NCI-H510A treated with DMSO at 0.1 percent for 48 hours (cell line): ENCODE results near the gene GPR75.

Experiments
- DNase-seq: peaks from one replicate; lab custom pipeline; 2025; lab: John Stamatoyannopoulos, UW

Gene GPR75

DNA sequence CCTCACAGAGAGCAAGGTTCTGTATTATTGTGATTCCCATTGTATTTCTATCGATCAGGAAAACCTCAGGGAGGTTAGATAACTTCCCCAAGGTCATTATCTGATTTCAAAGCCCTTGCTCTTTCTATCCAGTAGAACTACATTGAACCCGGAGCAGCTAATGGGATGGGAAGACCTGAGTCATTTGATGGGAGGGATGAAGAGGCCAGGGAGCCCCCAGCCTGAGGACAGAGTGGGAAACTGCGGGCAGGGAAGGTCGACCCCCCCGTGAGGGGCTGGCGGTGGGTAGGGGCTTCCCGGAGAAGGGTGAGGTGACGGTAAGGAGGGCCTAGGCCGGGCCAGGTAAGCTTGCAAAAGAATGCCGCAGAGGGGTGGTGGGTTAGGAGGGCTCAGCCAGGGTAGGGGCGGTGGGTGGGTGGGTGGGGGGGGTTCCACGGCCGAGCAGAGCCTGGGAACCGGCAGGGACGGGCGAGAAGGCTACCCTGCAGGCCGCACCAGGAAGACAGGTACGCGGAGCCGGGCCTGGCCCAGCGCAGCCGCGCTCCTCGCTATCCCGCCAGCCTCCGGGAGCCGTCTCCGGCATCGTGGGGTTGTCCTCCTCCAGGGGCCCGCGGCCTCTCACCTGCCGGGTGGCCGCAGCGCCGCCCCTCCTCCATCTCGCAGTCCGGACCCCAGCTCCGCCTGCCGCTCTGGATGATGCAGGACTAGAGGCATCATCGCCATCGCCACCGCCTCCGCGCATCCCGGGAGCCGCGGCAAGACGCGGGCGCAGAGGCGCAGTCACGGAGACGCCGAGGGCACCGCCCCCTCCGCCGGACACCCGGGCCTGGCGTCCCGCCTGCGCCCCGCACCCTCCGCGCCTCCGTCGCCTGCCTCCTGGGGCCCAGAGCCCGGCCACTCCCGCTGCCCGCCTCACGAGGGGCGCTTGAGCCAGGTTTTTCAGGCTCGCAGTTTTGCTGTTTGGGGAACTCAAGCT, at the start of gene GPR75:
TSS of gene GPR75 (minus strand) at position 762 of the 976 bp plus-strand sequence. CDS start 5,211 bp downstream, outside the sequence.
- no peak for DNase-seq

DNA sequence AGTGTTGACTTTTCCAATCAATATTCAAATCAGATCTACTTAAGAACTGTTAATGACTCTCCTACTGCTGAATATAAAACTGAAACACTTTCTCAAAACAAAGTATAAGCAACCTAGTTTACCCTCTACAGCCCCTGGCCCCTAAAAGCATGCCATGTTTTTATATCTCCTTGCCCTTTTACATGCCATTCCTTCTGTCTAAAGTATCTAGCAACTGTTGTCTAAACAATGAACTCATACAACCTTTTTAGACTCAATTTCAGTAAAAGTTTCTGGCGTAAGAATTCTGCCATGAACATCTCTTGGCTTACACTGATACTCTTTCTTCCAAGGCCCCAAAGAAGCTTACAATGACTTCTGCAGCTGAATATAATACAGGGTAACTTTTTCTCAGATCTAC, 47.8 kb upstream of the GPR75 start:
- no peak for DNase-seq

DNA sequence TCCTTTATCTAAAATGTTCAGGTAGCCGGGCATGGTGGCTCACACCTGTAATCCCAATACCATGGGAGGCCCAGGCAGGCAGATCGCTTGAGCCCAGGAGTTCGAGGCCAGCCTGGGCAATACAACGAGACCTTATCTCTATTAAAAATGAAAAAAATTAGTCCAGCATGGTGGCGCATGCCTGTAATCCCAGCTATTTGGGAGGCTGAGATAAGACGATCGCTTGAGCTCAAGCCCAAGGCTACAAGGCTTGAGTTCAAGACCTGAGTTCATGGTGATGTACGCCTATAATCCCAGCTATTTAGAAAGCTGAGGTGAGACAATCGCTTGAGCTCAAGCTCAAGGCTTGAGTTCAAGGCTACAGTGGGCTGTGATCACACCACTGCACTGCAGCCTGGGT, 45.6 kb upstream of the GPR75 start:
- DNase-seq: no peak

DNA sequence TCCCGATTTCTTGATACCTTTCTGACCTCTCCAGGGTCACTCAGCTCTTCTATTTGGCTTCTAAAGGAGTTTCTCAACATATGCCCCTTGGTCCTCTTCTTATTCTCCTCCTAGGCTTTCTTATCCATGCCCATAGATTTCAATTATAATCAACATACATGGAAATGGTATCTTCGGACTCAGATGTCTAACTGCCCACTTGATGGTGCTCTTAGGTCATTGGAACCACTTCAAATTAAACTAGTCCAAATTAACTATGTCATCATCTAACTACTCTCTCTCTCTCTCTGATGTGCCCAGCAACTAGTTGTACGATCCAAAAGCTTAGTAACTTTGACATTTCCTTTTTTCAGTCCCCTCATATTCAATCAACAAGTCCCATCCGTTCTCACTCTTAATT, 43.2 kb upstream of the GPR75 start:
- no peak for DNase-seq

DNA sequence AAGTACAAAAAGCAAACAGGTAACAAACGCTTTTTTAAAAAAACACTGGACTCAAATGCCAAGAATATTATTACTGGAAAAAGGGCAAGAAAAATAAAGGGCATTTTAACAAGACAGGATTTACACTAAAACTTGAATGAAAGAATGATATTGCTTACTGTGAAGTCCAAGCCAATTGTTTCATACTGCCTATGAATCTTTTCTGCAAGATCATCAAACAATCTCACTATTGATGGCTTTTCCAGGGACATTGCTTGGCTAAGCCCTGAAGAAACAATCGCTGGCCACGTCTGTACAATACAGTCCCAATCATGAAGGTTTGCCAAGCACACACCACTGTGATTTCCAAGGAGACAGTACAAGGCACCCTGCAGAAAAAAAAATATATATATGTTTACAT, 41.4 kb upstream of the GPR75 start:
- DNase-seq: no peak

DNA sequence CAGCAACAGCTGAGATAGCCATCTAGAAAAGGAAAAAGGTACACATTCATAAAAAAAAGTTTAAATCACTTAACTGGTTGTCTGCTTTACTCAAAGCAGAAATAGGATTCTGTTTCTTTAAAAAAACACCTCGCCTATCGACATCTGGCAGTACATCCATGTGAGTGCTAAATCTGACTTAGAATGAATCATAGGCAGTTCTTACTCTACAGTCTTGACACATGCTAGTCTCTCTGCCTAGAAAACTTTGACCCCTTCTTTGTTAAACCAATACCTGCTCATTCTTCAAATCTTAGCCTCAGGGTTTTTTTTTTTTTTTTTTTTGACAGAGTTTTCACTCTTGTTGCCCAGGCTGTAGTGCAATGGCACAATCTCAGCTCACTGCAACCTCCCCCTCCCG, 37.1 kb upstream of the GPR75 start:
- DNase-seq: no peak

DNA sequence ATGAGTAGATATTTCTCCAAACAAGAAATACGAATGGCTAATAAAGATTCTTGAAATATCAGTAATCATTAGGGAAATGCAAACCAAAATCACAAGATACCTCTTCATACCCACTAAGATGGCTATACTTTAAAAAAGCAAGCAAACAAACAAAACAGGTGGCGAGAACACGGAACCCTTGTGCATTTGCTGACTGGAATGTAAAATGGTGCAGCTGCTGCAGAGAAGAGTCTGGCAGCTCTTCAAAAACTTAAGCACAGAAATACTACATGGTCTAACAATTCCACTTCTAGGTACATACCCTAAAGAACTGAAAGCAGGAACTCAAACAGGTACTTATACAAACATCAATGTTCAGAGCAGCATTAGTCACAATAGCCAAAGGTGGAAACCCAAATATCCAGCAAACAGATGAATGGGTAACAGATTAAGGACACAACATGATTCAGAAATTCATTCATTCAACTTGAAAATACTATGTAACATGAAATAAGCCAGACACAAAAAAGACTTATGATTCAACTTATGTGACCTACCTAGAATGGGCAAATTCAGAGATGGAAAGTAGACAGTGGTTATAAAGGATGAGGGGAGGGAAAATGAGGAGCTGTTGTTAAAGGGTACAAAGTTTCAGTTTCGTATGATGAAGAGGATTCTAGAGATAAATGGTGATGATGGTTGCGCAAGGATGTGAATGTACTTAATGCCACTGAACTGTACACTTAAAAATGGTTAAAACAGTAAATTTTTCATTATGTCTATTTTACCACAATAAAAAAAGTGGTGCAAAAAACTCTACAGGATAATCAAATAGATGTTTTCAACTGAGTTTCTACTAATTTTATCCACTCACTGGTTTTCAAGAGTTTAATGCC, 26.9 kb upstream of the GPR75 start:
- no peak for DNase-seq

DNA sequence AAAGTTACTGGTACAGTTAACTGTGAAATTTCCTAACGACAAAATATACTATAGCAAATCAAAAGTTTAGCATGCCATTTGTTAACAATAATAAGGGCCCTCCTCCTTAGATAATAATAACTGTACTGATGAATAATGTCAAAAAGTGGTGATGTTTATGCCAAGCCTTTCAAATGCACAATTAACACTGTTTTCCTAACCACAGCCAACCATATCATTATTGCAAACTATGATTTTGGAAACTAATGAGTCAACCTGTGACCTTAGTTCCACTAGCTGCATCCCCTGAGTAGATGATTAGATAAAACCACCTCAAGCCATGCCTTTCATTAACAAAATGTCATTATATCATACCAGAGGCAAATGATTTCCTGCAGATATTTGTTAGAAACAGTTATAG, 25.1 kb upstream of the GPR75 start:
- DNase-seq: no peak

DNA sequence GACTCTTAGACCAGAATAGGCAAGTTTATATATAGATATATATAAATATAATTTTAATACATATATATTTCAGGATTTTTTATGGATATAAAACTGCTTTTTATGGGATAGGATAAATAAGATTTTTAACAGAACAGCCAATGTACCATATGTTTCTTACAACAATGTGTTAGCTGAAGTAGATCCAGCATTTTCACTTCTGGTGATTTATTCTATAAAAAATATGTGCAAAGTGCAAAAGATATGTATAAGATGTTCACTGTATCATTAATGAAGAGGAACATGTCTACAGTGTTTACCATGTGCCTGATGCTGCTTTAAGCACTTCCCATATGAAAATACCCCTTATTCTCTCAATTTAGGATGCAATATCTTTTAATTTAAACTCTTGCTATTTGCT, 22.2 kb upstream of the GPR75 start:
- no peak for DNase-seq

DNA sequence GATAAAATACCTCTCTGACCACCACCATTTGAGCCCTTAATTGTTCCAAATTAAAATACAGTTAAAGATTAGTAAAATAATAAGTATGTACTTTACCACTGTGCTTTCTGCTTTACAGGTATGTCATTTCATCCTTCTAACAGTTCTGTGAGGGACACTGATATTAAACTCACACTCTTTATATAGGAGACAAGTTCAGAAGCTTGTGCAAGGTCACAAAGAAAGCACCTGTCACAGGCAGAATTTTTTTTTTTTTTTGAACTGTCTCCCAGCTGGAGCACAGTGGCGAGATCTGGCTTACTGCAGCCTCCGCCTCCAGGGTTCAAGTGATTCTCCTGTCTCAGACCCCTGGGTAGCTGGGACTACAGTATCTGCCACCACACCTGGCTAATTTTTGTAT, 21.6 kb upstream of the GPR75 start:
- DNase-seq: no peak

DNA sequence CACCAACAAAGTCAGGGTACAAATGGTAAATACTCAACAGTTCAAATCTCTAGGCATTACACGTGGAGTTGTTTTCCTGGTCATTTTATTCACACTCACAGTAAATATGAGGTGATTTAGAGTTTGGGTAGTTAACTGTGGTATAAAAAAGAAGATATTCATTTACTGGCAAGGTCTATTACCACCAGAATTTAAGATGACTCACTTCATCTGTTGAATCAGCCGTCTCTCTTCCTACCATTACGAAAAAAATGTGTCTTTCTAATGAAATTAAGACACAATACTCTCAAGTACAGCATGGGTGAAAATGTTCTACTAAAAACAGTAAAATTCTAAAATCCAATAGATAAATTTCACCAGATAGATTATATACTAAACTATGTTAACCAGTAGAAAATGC, 21.0 kb upstream of the GPR75 start:
- no peak for DNase-seq

DNA sequence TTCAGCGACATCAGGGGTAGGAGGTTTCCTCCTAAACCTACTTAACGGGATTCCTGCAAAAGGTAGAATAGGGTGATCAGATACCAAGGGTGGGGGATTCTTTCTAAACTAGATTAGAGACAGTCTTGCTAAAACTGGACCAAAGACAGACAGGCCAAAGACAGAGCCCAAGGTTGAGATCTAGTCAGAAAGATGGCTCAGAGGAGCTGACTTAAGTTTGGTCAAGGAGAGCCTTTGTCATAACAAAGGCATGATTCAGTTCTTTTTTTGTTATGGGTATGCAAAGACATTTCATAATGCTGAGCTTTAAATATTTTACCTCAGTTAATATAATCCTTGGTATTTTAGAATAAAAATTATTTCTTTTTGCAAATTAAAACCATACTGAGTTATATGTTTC, 17.8 kb upstream of the GPR75 start:
- no peak for DNase-seq

DNA sequence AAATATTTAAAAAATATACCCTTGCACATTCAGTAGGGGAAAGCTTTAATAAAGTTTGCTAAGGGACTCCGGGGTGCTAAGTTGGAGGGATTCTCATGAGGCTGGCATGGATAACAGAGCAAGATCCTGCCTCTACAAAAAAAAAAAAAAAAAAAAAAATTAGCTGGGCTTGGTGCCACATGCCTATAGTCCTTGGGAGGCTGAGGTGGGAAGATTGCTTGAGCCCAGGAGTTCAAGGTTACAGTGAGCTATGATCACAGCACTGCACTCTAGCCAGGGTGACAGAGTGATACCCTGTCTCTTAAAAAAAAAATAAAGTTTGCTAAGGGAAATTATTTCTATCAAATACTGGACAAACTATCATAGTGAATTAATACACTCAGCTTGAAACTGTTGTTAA, 17.3 kb upstream of the GPR75 start:
- no peak for DNase-seq

DNA sequence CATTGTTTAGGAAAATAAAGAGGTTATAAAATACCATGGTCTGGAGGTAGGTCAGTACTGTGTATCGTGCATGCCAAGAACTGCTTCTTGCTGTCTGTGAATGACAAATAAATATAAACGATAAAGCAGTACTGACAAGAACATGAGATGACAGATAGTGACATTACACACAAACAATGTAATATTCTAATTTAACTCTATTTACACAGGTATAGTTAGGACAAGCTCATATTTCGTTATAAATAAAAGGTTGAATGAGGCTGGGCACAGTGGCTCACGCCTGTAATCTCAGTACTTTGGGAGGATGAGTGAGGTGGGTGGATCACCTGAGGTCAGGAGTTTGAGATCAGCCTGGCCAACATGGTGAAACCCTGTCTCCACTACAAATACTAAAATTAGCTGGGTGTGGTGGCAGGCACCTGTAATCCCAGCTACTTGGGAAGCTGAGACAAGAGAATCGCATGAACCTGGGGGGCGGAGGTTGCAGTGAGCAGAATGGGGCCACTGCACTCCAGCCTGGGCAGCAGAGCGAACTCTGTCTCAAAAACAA, 14.7 kb upstream of the GPR75 start:
- no peak for DNase-seq

DNA sequence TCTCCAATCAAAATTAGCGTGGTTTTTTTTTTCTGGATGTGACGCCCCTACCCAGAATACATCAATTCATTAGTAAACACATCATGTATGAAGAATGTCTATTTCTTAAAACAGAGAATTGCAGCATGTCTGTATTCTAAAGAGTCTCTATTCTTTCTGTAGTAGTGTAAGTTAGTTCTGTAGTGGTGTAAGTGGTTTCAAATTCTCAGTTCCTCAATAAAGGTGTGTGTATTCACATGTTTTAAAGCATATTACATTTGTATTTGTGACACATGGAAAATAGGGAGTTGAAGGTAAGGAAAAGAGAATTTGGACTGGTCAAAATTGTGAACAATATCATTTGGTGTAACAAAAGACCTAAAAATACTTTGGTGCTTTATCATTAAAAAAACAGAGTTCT, 8.0 kb upstream of the GPR75 start:
- DNase-seq: no peak

DNA sequence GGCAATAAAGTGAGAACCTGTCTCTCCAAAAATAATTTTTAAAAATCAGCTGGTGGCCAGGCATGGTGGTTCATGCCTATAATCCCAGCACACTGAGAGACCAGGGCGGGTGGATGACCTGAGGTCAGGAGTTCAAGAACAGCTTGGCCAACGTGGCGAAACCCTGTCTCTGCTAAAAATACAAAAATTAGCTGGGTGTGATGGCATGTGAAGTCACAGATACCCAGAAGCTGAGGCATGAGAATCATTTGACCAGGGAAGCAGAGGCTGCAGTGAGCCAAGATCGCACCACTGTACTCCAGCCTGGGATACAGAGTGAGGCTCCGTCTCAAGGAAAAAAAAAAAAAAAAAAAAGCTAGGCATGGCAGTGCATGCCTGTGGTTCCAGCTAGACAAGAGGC, 7.4 kb upstream of the GPR75 start:
- DNase-seq: no peak

DNA sequence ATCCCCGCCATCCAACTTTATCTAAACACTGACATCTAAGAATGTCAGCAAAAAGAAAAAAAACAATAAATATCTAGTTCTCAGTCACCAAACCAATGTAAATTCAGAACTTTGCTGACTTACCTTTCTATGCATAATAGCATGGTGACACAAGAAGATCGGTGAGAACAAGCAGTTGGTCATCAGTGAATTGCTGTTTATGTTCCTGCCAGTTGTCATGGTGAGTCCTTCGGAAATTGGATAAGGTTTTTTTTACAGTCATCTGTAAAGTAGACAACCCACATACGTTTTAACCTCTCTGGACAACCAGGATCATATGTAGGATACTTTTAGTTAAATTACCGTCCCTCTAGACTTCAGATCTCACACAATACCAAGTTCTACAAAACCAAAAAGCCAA, 6.2 kb upstream of the GPR75 start:
- no peak for DNase-seq

DNA sequence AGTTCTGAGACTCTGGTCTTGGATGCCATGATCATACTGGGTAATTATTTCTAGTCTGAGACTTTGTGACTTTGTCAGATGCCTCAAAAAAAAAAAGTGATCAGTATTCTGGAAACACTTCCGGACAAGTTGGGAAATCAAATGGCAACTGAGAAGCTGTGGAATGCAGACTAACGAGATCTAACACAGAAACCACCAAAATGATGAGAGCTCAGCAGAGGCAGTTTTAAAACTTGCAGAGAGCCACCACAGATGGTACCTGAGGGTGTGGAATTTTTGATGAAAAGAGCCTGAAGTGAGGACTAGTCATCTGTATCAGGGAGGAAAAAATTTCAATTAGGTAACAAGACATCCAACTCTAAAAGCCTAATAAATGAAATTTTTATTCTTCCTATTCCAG, 5.5 kb upstream of the GPR75 start:
- DNase-seq: no peak

DNA sequence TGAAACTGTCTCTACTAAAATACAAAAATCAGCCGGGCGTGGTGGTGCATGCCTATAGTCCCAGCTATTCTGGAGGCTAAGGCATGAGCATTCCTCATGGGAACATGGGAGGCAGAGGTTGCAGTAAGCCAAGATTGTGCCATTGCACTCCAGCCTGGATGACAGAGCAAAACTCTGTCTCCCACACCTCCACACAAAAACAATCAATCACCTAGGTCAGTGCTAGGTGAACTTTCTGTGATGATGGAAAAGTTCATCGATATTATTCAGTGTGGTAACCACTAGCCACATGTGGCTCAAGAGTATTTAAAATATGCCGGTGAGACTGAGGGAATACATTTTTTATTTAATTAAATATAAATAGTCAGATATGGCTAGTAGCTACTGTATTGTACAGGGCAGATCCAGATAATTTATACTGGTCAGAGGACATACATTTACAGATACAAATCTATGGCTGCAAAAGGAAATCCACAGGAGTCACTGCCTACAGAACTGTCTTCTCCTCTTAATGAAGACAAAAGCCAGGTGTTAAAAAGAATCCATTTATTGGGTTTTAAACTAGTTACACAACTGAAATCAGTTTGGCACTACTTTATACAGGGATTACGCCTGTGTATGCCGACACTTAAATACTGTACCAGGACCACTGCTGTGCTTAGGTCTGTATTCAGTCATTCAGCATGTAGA, 3.9 kb upstream of the GPR75 start:
- no peak for DNase-seq

DNA sequence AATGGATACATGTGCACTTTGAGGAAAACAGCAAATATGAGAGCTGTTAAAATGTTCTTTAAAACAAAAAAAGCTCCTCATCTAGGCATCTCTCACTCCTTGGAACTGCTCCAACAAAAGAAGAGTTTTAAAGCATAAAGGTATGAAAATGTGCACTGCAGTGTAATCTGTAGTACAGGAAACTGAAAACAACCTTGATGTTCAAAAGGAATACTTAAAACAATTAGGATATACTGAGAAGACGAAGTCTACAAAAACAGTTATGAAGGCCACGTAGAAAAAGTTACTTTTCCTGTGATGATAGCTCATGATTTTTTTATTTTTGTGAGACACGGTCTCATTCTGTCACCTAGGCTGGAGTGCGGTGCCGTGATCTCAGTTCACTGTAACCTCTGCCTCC, 2.1 kb upstream of the GPR75 start:
- no peak for DNase-seq

DNA sequence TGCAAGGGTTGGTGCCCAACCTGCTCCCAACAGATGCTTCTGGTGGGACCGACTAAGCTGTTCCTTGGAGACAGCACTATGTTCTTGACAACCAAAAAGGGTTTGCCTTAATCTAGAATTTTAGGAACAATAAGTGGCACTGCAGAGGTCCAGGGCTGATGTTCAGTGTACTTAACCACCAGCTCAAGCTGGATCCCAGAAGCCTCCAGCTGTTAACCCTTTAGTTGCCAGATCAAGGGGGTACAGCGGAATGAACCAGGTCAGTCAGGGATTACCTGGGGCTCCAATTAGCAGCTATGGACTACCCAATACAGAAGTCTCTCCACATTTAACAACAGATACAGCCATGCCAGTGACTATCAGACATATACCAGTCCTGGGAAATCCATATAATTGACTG, 3.5 kb downstream of the GPR75 start:
- DNase-seq: no peak

DNA sequence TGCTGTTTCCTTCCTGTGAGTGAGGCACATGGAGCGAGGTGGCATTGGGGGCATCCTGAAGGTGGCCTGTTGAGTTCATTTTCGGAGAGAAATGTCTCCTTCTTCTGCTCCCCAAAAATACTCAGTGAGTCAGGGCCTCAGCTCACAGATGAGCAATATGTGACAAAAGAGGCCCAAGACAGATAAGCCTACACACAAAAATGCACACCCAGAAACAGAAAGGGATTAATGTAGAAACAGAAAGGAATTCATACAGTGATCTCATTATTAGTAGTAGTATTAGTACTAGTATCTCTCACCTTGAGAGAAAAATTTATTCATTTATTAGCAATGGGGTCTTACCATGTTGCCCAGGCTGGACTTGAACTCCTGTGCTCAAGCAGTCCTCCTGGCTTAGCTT, 5.1 kb downstream of the GPR75 start:
- no peak for DNase-seq
